LNCAP (cell line): ENCODE data around the gene PSMD1.

Experiments used
- TF ChIP-seq, protein P1 (sequence below): fragments of 450-650 bp; IDR thresholded peaks from 2 replicates; pipeline ENCODE4 v1.5.1; 2017; ENCODE audit warnings: mild to moderate bottlenecking

PSMD1 gene

DNA sequence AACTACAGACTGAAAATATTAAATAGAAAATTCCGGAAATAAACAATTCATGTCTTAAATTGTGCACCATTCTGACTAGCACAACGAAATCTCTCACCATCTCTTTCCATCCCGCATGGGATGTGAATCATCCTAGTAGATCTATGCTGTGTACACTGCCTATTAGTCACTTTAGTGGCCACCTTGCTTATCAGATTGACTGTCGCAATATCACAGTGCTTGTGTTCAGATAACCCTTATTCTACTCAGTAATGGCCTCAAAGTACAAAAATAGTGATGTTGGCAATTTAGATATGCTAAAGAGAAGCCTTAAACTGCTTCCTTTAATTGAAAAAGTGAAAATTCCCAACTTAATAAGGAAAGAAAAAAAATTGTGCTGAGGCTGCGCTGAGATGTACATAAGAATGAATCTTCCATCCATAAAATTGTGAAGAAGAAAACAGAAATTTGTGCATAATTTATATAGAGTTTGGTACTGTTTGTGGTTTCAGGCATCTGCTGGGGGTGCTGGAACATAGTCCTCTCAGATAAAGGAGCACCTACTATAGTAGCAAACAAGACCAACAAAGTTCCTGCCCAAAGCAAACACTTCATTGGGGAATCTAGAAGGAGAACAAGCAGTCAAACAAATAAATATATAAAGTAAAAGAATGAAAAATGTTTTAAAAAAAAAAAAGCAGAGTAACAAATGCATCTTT, 12.0 kb downstream of the PSMD1 start:
- TF ChIP-seq, protein P1, sequence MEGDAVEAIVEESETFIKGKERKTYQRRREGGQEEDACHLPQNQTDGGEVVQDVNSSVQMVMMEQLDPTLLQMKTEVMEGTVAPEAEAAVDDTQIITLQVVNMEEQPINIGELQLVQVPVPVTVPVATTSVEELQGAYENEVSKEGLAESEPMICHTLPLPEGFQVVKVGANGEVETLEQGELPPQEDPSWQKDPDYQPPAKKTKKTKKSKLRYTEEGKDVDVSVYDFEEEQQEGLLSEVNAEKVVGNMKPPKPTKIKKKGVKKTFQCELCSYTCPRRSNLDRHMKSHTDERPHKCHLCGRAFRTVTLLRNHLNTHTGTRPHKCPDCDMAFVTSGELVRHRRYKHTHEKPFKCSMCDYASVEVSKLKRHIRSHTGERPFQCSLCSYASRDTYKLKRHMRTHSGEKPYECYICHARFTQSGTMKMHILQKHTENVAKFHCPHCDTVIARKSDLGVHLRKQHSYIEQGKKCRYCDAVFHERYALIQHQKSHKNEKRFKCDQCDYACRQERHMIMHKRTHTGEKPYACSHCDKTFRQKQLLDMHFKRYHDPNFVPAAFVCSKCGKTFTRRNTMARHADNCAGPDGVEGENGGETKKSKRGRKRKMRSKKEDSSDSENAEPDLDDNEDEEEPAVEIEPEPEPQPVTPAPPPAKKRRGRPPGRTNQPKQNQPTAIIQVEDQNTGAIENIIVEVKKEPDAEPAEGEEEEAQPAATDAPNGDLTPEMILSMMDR = no peak

DNA sequence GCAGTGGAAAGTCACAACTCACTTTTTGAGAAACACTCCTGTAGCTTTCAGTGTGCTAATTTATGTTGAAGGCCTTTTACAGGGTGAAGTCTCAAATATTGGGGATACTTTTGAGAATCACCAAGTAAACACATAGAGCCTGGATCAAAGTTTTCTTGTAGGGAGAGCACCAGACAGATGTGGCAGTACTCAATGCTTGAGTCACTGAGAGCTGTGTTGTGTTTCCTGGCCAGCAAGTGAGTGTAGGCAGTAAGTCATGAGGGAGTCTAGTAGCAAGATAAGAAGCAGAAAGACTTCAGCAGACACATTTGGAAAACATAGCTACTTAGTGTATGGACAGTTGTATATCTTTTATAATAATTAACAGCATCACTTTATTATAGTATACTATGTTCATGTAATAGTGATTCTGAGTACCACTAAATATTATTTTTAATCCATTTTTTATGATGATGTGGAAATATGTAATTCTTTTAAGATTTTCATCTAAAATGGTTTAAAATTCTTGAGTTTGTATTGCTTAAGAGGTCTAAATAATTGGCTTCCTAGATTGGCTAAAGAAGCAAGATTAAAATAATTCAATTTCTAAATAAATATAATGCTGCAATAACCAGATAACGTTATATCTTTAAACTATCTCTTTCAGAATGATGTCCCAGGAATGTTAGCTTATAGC, 12.8 kb downstream of the PSMD1 start:
- TF ChIP-seq, protein P1 = no peak

- TF ChIP-seq, protein P1 = no peak
Measured at GRCh38 chr2:231084565-231084964, 27.9 kb downstream of the PSMD1 start.

- TF ChIP-seq, protein P1 = no peak
Measured at GRCh38 chr2:231088754-231089153, 32.1 kb downstream of the PSMD1 start.

- TF ChIP-seq, protein P1 = no peak
Measured at GRCh38 chr2:231093933-231094332, 37.3 kb downstream of the PSMD1 start.

DNA sequence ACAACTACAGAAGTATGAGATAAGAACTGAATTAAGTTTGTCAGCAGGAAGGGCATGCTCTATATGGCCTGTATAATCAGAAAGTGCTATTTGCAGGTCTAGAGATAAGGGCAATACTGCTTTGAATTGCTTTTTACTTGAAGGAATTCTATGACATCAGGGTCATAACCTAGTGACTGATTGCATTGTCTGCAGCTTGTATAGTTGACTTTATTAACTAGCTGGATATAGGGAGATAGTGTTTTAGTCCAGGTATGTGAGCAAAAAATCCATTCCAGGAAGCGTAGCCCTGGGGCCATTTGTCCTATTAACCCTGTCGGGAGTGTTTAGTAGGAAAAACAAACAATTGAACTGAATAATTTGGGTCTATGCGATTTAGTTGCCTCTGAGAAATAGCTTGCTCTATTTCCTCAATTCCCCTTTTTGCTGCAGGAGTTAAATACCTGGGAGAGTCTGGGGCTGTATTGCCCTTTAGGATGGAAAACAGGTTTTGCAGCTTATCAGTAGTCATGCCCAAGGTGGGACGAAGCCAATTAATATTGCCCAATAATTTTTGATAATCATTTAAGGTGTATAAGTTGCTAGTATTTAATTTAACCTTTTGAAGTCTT, 38.2 kb downstream of the PSMD1 start:
- TF ChIP-seq, protein P1 = no peak

DNA sequence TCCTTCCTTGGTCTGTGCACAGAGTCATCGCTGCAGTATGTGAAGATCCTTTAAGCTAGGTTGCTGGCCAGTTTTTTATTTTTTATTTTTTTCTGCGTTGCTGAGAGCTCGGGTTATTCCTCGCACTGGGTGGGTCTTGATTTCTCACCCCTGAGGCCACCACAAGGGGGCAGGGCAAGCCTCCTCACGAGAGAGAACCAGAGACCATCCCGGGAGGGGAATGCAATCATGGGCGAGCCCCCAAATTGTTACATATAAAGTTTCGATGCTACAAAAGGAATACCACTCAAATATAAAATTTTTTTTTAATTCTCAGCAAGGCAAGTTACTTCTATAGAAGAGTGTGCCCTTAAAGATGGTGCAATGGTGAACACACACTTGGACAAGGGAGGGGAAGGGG, 43.3 kb downstream of the PSMD1 start:
- TF ChIP-seq, protein P1 = no peak
